Measurements from ENCODE around the gene HEXA.

GRCh38 chr15:72302955-72303354 is 72.9 kb downstream of the HEXA start:
- no peak for TF ChIP-seq CTCF (IDR thresholded peaks at IDR 0.05)
- TF ChIP-seq POLR2AphosphoS5 (IDR thresholded peaks at IDR 0.05), result no peak
- no peak for TF ChIP-seq POLR2A (IDR thresholded peaks at IDR 0.05; ENCODE audit: low read depth)
- TF ChIP-seq EP300 (IDR thresholded peaks at IDR 0.05), result no peak

Measured in esophagus muscularis mucosa (tissue), 4 donors.